Thyroid gland (tissue), 4 donors: Measurements from ENCODE around the gene MAP3K5.

Source experiments
- POLR2A ChIP-seq, 2 donors: fragments of 450-650 bp; IDR thresholded peaks; one replicate each; pipeline ENCODE4 v1.6.1; 2017; ENCODE audit warnings: antibody characterized with exemption in 2 of 2, mild to moderate bottlenecking in 2 of 2, moderate library complexity in 1 of 2
- TF ChIP-seq, protein P1 (sequence below), 6 experiments: fragments of 200-600 bp in 3 of 6; fragments of 450-650 bp in 3 of 6; sonication (generic) in 3 of 6; IDR thresholded peaks; one replicate each; pipeline ENCODE4 v1.5.1; 2016 to 2019; ENCODE audit warnings: antibody characterized with exemption in 6 of 6, mild to moderate bottlenecking in 2 of 6, inconsistent platforms in 1 of 6, moderate library complexity in 1 of 6

DNA sequence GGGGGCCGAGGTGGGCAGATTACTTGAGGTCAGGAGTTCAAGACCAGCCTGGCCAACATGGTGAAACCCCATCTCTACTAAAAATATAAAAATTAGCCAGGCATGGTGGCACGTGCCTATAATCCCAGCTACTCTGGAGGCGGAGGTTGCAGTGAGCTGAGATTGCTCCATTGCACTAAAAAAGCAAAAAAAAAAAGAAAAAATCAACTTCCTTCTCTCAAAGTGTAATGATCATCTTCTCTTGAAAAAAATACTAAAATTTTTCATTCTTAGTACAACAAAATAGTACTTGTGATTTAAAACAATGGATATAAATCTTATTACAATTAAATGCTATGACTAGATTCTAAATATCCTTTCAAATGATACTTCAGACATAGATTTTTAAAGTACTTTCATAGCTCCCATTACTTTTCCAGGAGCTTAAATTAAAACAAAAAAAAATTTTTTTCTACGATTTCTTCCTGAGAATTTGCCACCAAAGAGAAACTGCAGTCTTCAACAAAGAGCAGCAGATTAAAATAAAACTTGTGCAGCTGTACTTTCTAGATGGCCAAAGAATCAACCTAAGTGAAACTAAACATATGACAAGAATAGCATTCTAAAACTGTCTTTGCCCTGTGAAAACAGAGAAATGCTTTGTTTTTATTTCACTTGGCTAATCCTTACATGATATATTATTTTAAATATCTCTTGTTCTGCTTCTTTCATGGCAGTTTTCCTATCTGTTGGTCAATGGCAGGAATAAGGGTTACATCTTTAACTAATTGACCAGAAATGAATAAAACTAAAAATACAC is 75.2 kb downstream of the MAP3K5 start:
- TF ChIP-seq, protein P1, sequence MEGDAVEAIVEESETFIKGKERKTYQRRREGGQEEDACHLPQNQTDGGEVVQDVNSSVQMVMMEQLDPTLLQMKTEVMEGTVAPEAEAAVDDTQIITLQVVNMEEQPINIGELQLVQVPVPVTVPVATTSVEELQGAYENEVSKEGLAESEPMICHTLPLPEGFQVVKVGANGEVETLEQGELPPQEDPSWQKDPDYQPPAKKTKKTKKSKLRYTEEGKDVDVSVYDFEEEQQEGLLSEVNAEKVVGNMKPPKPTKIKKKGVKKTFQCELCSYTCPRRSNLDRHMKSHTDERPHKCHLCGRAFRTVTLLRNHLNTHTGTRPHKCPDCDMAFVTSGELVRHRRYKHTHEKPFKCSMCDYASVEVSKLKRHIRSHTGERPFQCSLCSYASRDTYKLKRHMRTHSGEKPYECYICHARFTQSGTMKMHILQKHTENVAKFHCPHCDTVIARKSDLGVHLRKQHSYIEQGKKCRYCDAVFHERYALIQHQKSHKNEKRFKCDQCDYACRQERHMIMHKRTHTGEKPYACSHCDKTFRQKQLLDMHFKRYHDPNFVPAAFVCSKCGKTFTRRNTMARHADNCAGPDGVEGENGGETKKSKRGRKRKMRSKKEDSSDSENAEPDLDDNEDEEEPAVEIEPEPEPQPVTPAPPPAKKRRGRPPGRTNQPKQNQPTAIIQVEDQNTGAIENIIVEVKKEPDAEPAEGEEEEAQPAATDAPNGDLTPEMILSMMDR (IDR thresholded peaks at IDR 0.05): no peak
- TF ChIP-seq POLR2A (IDR thresholded peaks at IDR 0.05): no peak
